BLaER1 treated with 17β-estradiol and CSF1 and Interleukin-3, amounts not matched to agents 10 nM and 100 nM (cell line): ENCODE measurements around the gene ADCK1.

Experiments used
- H3K27ac ChIP-seq, 11 experiments: shearing (Covaris generic); formaldehyde crosslinking; 2 replicates each; pipeline ENCODE4 v1.8.1; 2022
- H3K27me3 ChIP-seq, 11 experiments: shearing (Covaris generic); formaldehyde crosslinking; 2 replicates each; pipeline ENCODE4 v1.8.1; 2022
- H3K36me3 ChIP-seq, 11 experiments: shearing (Covaris generic); formaldehyde crosslinking; 2 replicates each; pipeline ENCODE4 v1.8.1; 2022
- H3K4me1 ChIP-seq, 10 experiments: shearing (Covaris generic); formaldehyde crosslinking; 2 replicates each; pipeline ENCODE4 v1.8.1; 2022
- H3K4me2 ChIP-seq, 11 experiments: shearing (Covaris generic); formaldehyde crosslinking; 2 replicates each; pipeline ENCODE4 v1.8.1; 2022
- H3K4me3 ChIP-seq, 10 experiments: shearing (Covaris generic); formaldehyde crosslinking; 2 replicates each; pipeline ENCODE4 v1.8.1; 2022
- H3K9ac ChIP-seq, 11 experiments: shearing (Covaris generic); formaldehyde crosslinking; 2 replicates each; pipeline ENCODE4 v1.8.1; 2022
- H3K9me3 ChIP-seq, 11 experiments: shearing (Covaris generic); formaldehyde crosslinking; replicated peaks in 1 of 11; 2 replicates each; pipeline ENCODE4 v1.8.1; 2022
- H4K20me1 ChIP-seq, 11 experiments: shearing (Covaris generic); formaldehyde crosslinking; 2 replicates each; pipeline ENCODE4 v1.8.1; 2022
- Cebpa-rat ChIP-seq, 11 experiments: shearing (Covaris generic); IDR thresholded peaks; 2 replicates each; pipeline ENCODE4 v1.8.1; 2022

Gene ADCK1

DNA sequence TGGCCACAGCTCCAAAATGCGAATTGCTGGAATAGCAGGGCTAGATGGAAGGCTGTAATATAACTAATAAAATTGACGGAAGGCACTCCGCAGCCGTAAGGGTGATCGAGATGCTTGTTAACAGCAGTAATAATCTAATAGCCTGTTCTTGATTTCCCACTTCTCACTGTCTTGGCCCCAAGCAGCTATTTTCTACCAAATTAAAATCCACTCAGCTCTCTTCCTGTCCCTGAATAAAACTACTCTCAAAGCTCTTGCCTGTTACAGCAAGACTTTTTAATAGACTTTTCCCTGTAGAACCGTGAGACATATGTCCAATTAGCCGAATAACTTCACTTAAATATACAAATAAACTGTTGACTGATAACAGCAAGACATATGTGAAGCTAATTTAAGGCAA, 38.0 kb downstream of the ADCK1 start:
- Histone ChIP-seq H3K9me3 (no peaks in the 10 kb centered on the region), H3K27me3 (no peaks in the 10 kb centered on the region), H3K36me3 (peaks cover 0 to 35% (median 0%) of the 10 kb centered on the region in 11 experiments; a peak in 5 of 22 replicates), H3K9ac (no peak overlapping the region), H3K4me2 (no peak overlapping the region), H3K4me1 (peaks cover 5 to 31% (median 21%) of the 10 kb centered on the region in 10 experiments; a peak in 17 of 20 replicates), H3K27ac (no peak overlapping the region), H4K20me1 (no peaks in the 10 kb centered on the region), H3K4me3 (no peak overlapping the region)
- no peak for TF ChIP-seq Cebpa-rat (IDR thresholded peaks at IDR 0.05)

DNA sequence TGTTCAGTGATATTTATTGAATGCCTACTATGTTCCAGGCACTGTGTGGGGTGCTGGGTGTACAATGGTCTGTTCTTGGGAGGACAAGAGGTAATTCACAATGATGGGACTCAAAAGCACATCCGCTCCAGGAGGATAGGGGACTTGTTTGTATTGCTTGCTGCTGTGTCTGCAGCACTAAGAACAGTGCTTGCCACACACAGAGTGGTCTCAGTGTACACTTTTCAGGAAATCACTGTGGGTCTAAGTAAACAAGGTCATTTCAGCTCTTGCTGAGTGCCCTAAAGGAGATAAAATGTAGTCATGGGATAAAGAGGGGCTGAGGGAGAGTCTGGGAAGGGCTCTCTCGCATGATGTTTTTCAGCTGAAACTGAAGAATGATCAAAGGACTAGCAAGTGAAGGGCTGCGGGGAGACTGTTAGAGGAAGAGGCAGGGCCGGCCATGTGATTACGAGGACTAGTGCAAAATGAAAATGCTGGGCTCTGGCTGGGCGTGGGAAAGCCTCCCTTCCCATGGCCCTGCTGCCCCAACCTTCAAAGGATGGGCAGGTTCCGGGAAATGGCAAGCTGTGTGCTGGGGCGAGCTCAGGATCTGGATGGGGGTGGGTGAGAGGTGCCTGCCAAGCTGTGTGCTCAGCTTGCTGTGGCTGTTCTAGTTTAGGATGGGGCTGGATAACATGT, 39.1 kb downstream of the ADCK1 start:
- H3K9ac ChIP-seq = peak overlapping the region in 4 of 11 experiments; percentile 1 to 54 (median 16); a peak in 4 of 22 replicates
- H3K4me1 ChIP-seq = peaks cover 5 to 31% (median 24%) of the 10 kb centered on the region in 10 experiments; a peak in 17 of 20 replicates
- peaks cover 0 to 29% (median 0%) of the 10 kb centered on the region in 11 experiments; a peak in 5 of 22 replicates for H3K36me3 ChIP-seq

DNA sequence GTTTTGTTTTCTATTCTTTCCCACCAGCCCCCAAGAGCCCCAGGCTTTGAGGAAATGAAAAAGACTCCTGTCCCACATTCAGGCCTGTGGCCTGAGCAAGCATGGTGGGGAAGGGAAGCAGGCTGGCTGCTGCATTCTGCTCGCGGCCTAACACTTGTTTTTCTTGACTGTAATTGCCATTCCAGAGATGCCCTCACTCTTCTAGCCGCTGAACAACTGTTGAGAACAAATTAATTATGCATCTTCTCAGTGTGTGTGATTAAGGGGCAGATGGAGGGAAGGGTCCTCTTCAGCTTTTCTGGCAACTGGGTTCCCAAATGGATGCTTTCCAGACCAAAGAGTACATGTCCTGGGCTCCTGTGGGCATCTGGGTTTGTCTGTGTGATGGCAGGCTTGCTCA, 43.3 kb downstream of the ADCK1 start:
- H3K4me1 ChIP-seq = peaks cover 7 to 31% (median 24%) of the 10 kb centered on the region in 10 experiments; a peak in 19 of 20 replicates
- no peaks in the 10 kb centered on the region for H3K36me3 ChIP-seq
- H3K9me3 ChIP-seq = no peaks in the 10 kb centered on the region
- no peak overlapping the region for H3K27ac ChIP-seq
- H3K27me3 ChIP-seq = no peaks in the 10 kb centered on the region
- no peaks in the 10 kb centered on the region for H4K20me1 ChIP-seq
- no peak overlapping the region for H3K9ac ChIP-seq
- no peak for TF ChIP-seq Cebpa-rat (IDR thresholded peaks at IDR 0.05)
- H3K4me3 ChIP-seq = no peak overlapping the region
- H3K4me2 ChIP-seq = peak overlapping the region in 3 of 11 experiments; percentile 7 to 21 (median 20); a peak in 1 of 22 replicates

More for the DNA sequence above, 39.1 kb downstream of the ADCK1 start:
- no peaks in the 10 kb centered on the region for H3K27me3 ChIP-seq
- no peak overlapping the region for H3K4me3 ChIP-seq
- no peaks in the 10 kb centered on the region for H4K20me1 ChIP-seq
- no peak overlapping the region for H3K27ac ChIP-seq
- no peak for TF ChIP-seq Cebpa-rat (IDR thresholded peaks at IDR 0.05)
- no peaks in the 10 kb centered on the region for H3K9me3 ChIP-seq
- H3K4me2 ChIP-seq = peak overlapping the region; percentile 24 to 75 (median 65); a peak in 18 of 22 replicates

DNA sequence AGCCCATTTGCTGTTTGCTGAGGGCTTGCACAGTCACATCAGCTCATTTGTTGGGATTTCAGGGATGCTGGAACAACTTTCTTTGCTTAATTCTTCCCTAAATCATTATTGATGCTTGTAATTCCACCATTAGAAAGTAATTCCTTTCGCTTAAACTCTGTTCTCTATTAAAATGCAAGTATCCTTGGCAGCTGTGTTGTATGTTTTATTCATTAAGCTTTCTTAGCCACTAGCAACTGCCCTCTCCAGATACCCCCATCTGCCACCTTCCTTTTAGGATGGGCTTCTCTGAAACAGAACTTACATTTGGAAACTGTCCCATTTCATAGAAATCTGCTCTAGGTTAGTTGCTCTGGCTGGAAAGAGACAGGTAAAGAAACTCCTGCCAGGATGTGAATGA, 43.7 kb downstream of the ADCK1 start:
- Histone ChIP-seq H4K20me1 (no peaks in the 10 kb centered on the region), H3K9ac (no peak overlapping the region), H3K4me3 (no peak overlapping the region), H3K9me3 (no peaks in the 10 kb centered on the region), H3K27me3 (no peaks in the 10 kb centered on the region), H3K27ac (no peak overlapping the region), H3K36me3 (no peaks in the 10 kb centered on the region), H3K4me1 (peaks cover 7 to 29% (median 23%) of the 10 kb centered on the region in 10 experiments; a peak in 19 of 20 replicates), H3K4me2 (no peak overlapping the region)
- TF ChIP-seq Cebpa-rat (IDR thresholded peaks at IDR 0.05) = no peak

DNA sequence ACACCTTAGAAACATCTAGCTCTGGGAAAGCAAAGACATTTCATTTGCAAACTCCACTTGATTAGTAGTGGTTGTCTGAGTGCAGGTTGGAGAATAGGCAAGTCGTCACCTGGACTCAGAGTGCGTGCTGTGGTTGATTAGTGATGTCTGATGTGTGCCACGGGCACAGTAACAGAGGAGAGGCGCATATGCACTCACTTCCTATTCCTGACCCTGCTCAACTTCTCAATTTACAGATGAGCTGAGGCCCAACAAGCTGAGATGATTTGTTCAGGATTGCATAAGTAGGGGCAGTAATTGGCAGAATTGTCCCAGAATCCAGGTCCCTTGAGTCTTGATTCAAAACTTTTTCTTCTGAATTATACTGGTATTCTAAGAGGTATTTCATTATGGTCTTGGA, 44.9 kb downstream of the ADCK1 start:
- no peak for TF ChIP-seq Cebpa-rat (IDR thresholded peaks at IDR 0.05)
- Histone ChIP-seq H3K27ac (no peak overlapping the region), H3K4me1 (peaks cover 0 to 17% (median 12%) of the 10 kb centered on the region in 10 experiments; a peak in 16 of 20 replicates), H3K36me3 (no peaks in the 10 kb centered on the region), H3K9ac (no peak overlapping the region), H3K4me2 (peak overlapping the region in 1 of 11 experiments; percentile 28; a peak in 1 of 22 replicates), H3K27me3 (no peaks in the 10 kb centered on the region), H3K9me3 (no peaks in the 10 kb centered on the region), H3K4me3 (no peak overlapping the region), H4K20me1 (no peaks in the 10 kb centered on the region)

DNA sequence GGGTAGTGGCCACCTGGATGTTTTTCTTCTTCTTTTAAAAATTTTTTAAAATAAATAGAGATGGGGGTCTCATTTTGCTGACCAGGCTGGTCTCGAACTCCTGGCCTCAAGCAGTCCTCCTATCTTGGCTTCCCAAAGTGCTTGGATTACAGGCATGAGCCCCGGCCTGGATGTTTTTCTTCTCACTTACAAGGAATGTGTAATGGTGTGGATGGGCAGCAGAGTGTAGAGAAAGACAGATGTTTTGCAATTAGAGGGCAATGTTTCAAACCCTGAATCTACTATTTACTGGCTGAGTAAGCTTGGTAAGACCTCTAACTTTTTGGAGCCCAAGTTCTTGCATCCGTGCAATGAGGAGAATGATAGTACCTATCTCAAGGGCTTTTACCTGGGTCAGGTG, 48.1 kb downstream of the ADCK1 start:
- H3K9ac ChIP-seq = no peak overlapping the region
- H4K20me1 ChIP-seq = no peaks in the 10 kb centered on the region
- no peak for TF ChIP-seq Cebpa-rat (IDR thresholded peaks at IDR 0.05)
- H3K4me1 ChIP-seq = peaks cover 0 to 8% (median 2%) of the 10 kb centered on the region in 10 experiments; a peak in 8 of 20 replicates
- H3K9me3 ChIP-seq = peaks cover 0 to 7% (median 2%) of the 10 kb centered on the region in 11 experiments; a peak in 7 of 22 replicates
- no peak overlapping the region for H3K27ac ChIP-seq
- no peak overlapping the region for H3K4me2 ChIP-seq
- no peaks in the 10 kb centered on the region for H3K27me3 ChIP-seq
- H3K4me3 ChIP-seq = no peak overlapping the region
- no peaks in the 10 kb centered on the region for H3K36me3 ChIP-seq

DNA sequence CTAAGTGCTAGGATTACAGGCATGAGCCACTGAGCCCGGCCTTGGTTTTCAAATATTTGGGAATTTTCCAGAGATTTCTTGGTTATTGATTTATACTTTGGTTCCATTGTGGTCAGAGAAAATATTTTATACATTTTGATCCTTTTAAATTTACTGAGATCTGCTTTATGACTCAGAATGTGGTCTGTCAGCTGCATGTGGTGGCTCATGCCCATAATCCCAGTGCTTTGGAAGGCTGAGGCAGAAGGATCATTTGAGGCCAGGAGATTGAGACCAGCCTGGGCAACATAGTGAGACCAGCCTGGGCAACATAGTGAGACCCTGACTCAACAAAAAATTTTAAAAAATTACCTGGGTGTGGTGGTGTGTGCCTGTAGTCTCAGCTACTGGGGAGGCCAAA, 49.8 kb downstream of the ADCK1 start:
- H3K4me3 ChIP-seq = no peak overlapping the region
- TF ChIP-seq Cebpa-rat (IDR thresholded peaks at IDR 0.05) = no peak

DNA sequence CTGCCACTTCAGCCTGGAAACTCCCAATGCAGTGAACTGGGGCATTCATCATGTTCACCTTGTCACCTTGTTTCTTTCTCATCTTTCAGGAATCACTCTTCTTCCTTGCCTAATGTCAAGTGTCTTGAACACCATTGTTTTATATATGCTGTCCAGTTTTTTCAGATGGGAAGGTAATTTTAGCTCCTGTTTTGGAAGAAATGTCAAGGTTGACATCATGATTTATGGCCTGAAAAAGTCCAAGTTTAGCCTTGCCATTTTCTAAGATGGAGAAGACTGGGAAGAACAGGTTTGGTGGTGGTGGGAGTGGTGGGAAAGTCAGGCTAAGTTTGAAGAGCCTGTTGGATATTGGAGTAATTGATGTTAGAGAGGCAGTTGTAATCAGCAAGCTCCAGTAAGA, 54.0 kb downstream of the ADCK1 start:
- no peaks in the 10 kb centered on the region for H3K4me1 ChIP-seq
- H3K4me3 ChIP-seq = no peak overlapping the region
- H3K27me3 ChIP-seq = no peaks in the 10 kb centered on the region
- H3K9ac ChIP-seq = no peak overlapping the region
- no peak overlapping the region for H3K27ac ChIP-seq
- no peak overlapping the region for H3K4me2 ChIP-seq
- peaks cover 0 to 8% (median 4%) of the 10 kb centered on the region in 11 experiments; a peak in 7 of 22 replicates for H3K9me3 ChIP-seq
- TF ChIP-seq Cebpa-rat (IDR thresholded peaks at IDR 0.05) = no peak
- H3K36me3 ChIP-seq = peaks cover 0 to 8% (median 0%) of the 10 kb centered on the region in 11 experiments; a peak in 2 of 22 replicates
- H4K20me1 ChIP-seq = no peaks in the 10 kb centered on the region

More for the DNA sequence above, 49.8 kb downstream of the ADCK1 start:
- H4K20me1 ChIP-seq = no peaks in the 10 kb centered on the region
- no peak overlapping the region for H3K27ac ChIP-seq
- peaks cover 0 to 8% (median 4%) of the 10 kb centered on the region in 11 experiments; a peak in 7 of 22 replicates for H3K9me3 ChIP-seq
- H3K36me3 ChIP-seq = 0 out of 22 replicates have a peak, but pooled peaks cover 0 to 6% (median 0%) of the 10 kb centered on the region in 11 experiments
- H3K4me2 ChIP-seq = no peak overlapping the region
- H3K9ac ChIP-seq = no peak overlapping the region
- no peaks in the 10 kb centered on the region for H3K27me3 ChIP-seq
- H3K4me1 ChIP-seq = peaks cover 0 to 6% (median 0%) of the 10 kb centered on the region in 10 experiments; a peak in 2 of 20 replicates

DNA sequence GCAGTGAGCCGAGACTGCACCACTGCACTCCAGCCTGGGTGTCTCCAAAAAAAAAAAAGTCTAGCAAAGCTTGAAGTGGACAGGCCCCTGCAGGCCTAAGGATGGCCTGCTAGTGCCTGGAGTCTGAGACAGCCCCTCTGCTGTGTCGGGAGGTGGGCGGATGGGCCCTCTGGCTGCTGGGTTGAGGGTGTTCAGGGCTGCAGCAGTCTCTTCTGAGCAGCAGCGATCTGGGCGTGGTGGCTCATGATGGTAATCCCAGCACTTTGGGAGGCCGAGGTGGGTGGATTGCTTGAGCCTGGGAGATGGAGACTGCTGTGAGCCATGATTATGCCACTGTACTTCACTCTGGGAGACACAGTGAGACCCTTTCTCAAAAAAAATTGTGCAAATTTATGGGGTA, 57.0 kb downstream of the ADCK1 start:
- H3K27me3 ChIP-seq = no peaks in the 10 kb centered on the region
- H3K9ac ChIP-seq = no peak overlapping the region
- peaks cover 0 to 6% (median 0%) of the 10 kb centered on the region in 10 experiments; a peak in 2 of 20 replicates for H3K4me1 ChIP-seq
- H3K9me3 ChIP-seq = peaks cover 0 to 8% (median 4%) of the 10 kb centered on the region in 11 experiments; a peak in 7 of 22 replicates
- no peak overlapping the region for H3K4me3 ChIP-seq
- no peak overlapping the region for H3K4me2 ChIP-seq
- peaks cover 0 to 24% (median 0%) of the 10 kb centered on the region in 11 experiments; a peak in 6 of 22 replicates for H3K36me3 ChIP-seq
- H3K27ac ChIP-seq = no peak overlapping the region
- no peak for TF ChIP-seq Cebpa-rat (IDR thresholded peaks at IDR 0.05)
- no peaks in the 10 kb centered on the region for H4K20me1 ChIP-seq
